NCI-H2227 (cell line): ENCODE results near the gene SLC16A5.
"Not testable (repeated sequence)": the region's sequence is repeated elsewhere in the genome, so short reads cannot be mapped to it uniquely, and the experiment has no call there.

Experiments
- DNase-seq: peaks from one replicate; lab custom pipeline; 2025; ENCODE audit not compliant: unreplicated experiment; lab: John Stamatoyannopoulos, UW

Gene SLC16A5

GRCh38 chr17:75087558-75088453 lies at the start of gene SLC16A5:
Gene SLC16A5, plus strand, starts transcription at chr17:75087954. Its CDS starts 5,683 bp downstream, at chr17:75093637.
- no peak for DNase-seq

GRCh38 chr17:75039238-75039637 lies 48.5 kb upstream of the SLC16A5 start:
- DNase-seq: no peak

- no peak for DNase-seq
Observed at GRCh38 chr17:75041656-75042280, 46.0 kb upstream of the SLC16A5 start.

GRCh38 chr17:75043789-75044188 lies 44.0 kb upstream of the SLC16A5 start:
- DNase-seq: not testable (repeated sequence)

GRCh38 chr17:75044716-75045115 lies 43.0 kb upstream of the SLC16A5 start:
- DNase-seq: no peak

- DNase-seq: not testable (repeated sequence)
Observed at GRCh38 chr17:75045946-75046406, 41.8 kb upstream of the SLC16A5 start.

- DNase-seq: peak; percentile 97
Observed at GRCh38 chr17:75046407-75047289, 41.1 kb upstream of the SLC16A5 start, which contains the start of the genes ATP5PD and KCTD2. Gene ATP5PD, minus strand, starts transcription at chr17:75046969. Its CDS starts 4,319 bp downstream, at chr17:75042650. Gene KCTD2, plus strand, starts transcription at chr17:75047225. Its CDS starts 26 bp downstream, at chr17:75047251.

GRCh38 chr17:75047398-75048098 lies 40.2 kb upstream of the SLC16A5 start:
- peak; percentile 60 for DNase-seq

GRCh38 chr17:75048249-75048878 lies 39.4 kb upstream of the SLC16A5 start:
- DNase-seq: no peak

- no peak for DNase-seq
Observed at GRCh38 chr17:75049057-75049456, 38.7 kb upstream of the SLC16A5 start.

GRCh38 chr17:75049706-75050105 lies 38.0 kb upstream of the SLC16A5 start:
- no peak for DNase-seq

- no peak for DNase-seq
Observed at GRCh38 chr17:75051941-75052340, 35.8 kb upstream of the SLC16A5 start.

- DNase-seq: peak; percentile 39
Observed at GRCh38 chr17:75059369-75060345, 28.1 kb upstream of the SLC16A5 start.

GRCh38 chr17:75060434-75061054 lies 27.2 kb upstream of the SLC16A5 start:
- no peak for DNase-seq

GRCh38 chr17:75061055-75061438 lies 26.7 kb upstream of the SLC16A5 start:
- no peak for DNase-seq

- no peak for DNase-seq
Observed at GRCh38 chr17:75061618-75062017, 26.1 kb upstream of the SLC16A5 start.

GRCh38 chr17:75063201-75063600 lies 24.6 kb upstream of the SLC16A5 start:
- no peak for DNase-seq

- no peak for DNase-seq
Observed at GRCh38 chr17:75063626-75064025, 24.1 kb upstream of the SLC16A5 start.
